Endodermal cell (in vitro differentiated cells): ENCODE results near the gene CDK10. TPM values are rescaled to one million over a fixed set of nuclear protein-coding genes. Genes with fewer than 3 reads are reported as not detected.
"Not testable (repeated sequence)": the region's sequence is repeated elsewhere in the genome, so short reads cannot be mapped to it uniquely, and the experiment has no call there.

Source experiments
- DNase-seq: peaks from one replicate; pipeline ENCODE4 v3.0.0-alpha.2; 2017
- H3K27ac ChIP-seq: 2 replicates; pipeline ENCODE4 v1.5.1; 2013; ENCODE audit warnings: mild to moderate bottlenecking, low read depth, low read length, moderate library complexity
- H3K27me3 ChIP-seq: 2 replicates; pipeline ENCODE4 v1.6.1; 2013; ENCODE audit warnings: mild to moderate bottlenecking, low read length, moderate library complexity; ENCODE audit not compliant: insufficient read depth, control insufficient read depth, poor library complexity, severe bottlenecking
- H3K36me3 ChIP-seq: 2 replicates; pipeline ENCODE4 v1.7.0; 2013; ENCODE audit warnings: mild to moderate bottlenecking, low read length, moderate library complexity; ENCODE audit not compliant: control insufficient read depth, insufficient read depth
- H3K4me1 ChIP-seq: one replicate; pipeline ENCODE4 v1.7.0; 2013; ENCODE audit warnings: low read length; ENCODE audit not compliant: control insufficient read depth, insufficient read depth
- H3K4me3 ChIP-seq: 2 replicates; pipeline ENCODE4 v1.5.1; 2013; ENCODE audit warnings: mild to moderate bottlenecking, low read length, moderate library complexity
- H3K9ac ChIP-seq: 2 replicates; pipeline ENCODE4 v1.6.1; 2013; ENCODE audit warnings: mild to moderate bottlenecking, low read length, moderate library complexity; ENCODE audit not compliant: poor library complexity, severe bottlenecking; ENCODE audit errors: extremely low read depth
- H3K9me3 ChIP-seq: 2 replicates; pipeline ENCODE4 v1.6.1; 2013; ENCODE audit warnings: mild to moderate bottlenecking, low read length, moderate library complexity; ENCODE audit not compliant: control insufficient read depth
- H3K27ac Mint-ChIP-seq: 2 replicates; pipeline ENCODE4 v1.8.0; 2020; ENCODE audit warnings: mixed read lengths
- H3K27me3 Mint-ChIP-seq: 2 replicates; pipeline ENCODE4 v1.8.0; 2021; ENCODE audit warnings: mild to moderate bottlenecking, mixed read lengths; ENCODE audit not compliant: insufficient read depth
- H3K36me3 Mint-ChIP-seq: 2 replicates; pipeline ENCODE4 v1.8.0; 2020; ENCODE audit warnings: low read depth, mixed read lengths
- H3K4me1 Mint-ChIP-seq: 2 replicates; pipeline ENCODE4 v1.8.0; 2020; ENCODE audit warnings: mixed read lengths
- H3K4me3 Mint-ChIP-seq: 2 replicates; pipeline ENCODE4 v1.8.0; 2020; ENCODE audit warnings: mild to moderate bottlenecking, moderate library complexity, mixed read lengths
- H3K9me3 Mint-ChIP-seq: 2 replicates; pipeline ENCODE4 v1.8.0; 2020; ENCODE audit warnings: mild to moderate bottlenecking, mixed read lengths
- CTCF ChIP-seq: fragments of 200-600 bp; sonication (generic); conservative IDR thresholded peaks from 2 replicates; pipeline ENCODE4 v1.5.0; 2021; ENCODE audit warnings: antibody characterized with exemption, mild to moderate bottlenecking
- WGBS, 2 experiments: methylation state at CpG; one replicate each; pipeline versions ENCODE4 v1.1.5 to v1.1.7; 2013; ENCODE audit warnings: missing lambda C conversion rate in 2 of 2, mixed read lengths in 1 of 2; ENCODE audit not compliant: insufficient coverage in 1 of 2, insufficient read length in 1 of 2; 5-methylcytosine and 5-hydroxymethylcytosine counted together
- total RNA-seq, 2 donors: library from RNA; stranded (reverse); fragmentation: NEBNext Ultra II Directional in 1 of 2; extraction: Animal tissue kit (Norgen Biotek cat#: 25700) in 1 of 2; gene quantifications; 2 replicates in 1 of 2; 3 replicates in 1 of 2; pipeline ENCODE4 v1.2.1, GENCODE V29; 2021

CDK10 gene
- total RNA-seq, 2 donors from 2014 or later: 108 to 123 TPM

GRCh38 chr16:89687092-89687940 lies 827 bp downstream of the CDK10 start:
- H3K27me3 ChIP-seq: no peaks in the 10 kb centered on the region
- WGBS, 2 experiments: 30 to 38% methylated on average over 26 to 42 of the region's 42 CpGs
- peaks cover 78% of the 10 kb centered on the region for H3K36me3 Mint-ChIP-seq
- H3K9me3 ChIP-seq: peaks cover 39% of the 10 kb centered on the region
- H3K9ac ChIP-seq: peak overlapping the region; percentile 77
- H3K4me3 Mint-ChIP-seq: peak overlapping the region; percentile 73
- H3K36me3 ChIP-seq: peaks cover 58% of the 10 kb centered on the region
- peak overlapping the region; percentile 93 for H3K27ac Mint-ChIP-seq
- H3K9me3 Mint-ChIP-seq: peaks cover 37% of the 10 kb centered on the region
- H3K4me1 ChIP-seq: no peaks in the 10 kb centered on the region
- H3K4me1 Mint-ChIP-seq: peaks cover 6% of the 10 kb centered on the region
- H3K27me3 Mint-ChIP-seq: no peaks in the 10 kb centered on the region
- peak overlapping the region; percentile 87 for H3K4me3 ChIP-seq
- peak overlapping the region; percentile 61 for H3K27ac ChIP-seq
- peak; percentile 22 for TF ChIP-seq CTCF
- peak; percentile 80 for DNase-seq

DNA sequence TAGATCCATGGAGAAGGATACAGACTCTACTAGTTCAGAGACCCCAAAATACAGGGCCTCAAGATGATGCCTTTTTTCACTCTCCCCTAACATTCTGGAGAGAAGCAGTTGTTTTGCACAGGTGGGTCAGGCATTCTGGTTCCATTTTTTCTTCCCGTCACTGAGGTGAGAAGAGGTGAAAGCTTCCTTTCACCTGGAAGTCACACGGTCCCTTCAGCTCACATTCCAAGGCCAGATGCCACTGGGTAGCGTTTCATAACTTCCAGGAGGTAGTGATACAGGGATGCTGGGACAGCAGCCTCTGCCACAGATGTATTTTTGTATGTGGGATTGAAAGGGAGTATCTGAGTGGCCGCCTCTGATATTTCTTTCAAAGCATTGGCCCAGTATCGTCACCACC lies 1.9 kb downstream of the CDK10 start:
- H3K4me3 Mint-ChIP-seq: peak overlapping the region; percentile 73
- H3K27me3 Mint-ChIP-seq: no peaks in the 10 kb centered on the region
- peaks cover 58% of the 10 kb centered on the region for H3K36me3 ChIP-seq
- H3K9ac ChIP-seq: no peak overlapping the region
- H3K27me3 ChIP-seq: no peaks in the 10 kb centered on the region
- no peak overlapping the region for H3K27ac ChIP-seq
- no peak overlapping the region for H3K27ac Mint-ChIP-seq
- H3K9me3 ChIP-seq: peaks cover 28% of the 10 kb centered on the region
- TF ChIP-seq CTCF: no peak
- DNase-seq: no peak
- H3K4me3 ChIP-seq: no peak overlapping the region
- H3K4me1 Mint-ChIP-seq: peaks cover 6% of the 10 kb centered on the region
- H3K36me3 Mint-ChIP-seq: peaks cover 75% of the 10 kb centered on the region
- 92 to 98% methylated on average over 4 to 5 of the region's 5 CpGs for WGBS, 2 experiments
- peaks cover 26% of the 10 kb centered on the region for H3K9me3 Mint-ChIP-seq
- H3K4me1 ChIP-seq: no peaks in the 10 kb centered on the region

DNA sequence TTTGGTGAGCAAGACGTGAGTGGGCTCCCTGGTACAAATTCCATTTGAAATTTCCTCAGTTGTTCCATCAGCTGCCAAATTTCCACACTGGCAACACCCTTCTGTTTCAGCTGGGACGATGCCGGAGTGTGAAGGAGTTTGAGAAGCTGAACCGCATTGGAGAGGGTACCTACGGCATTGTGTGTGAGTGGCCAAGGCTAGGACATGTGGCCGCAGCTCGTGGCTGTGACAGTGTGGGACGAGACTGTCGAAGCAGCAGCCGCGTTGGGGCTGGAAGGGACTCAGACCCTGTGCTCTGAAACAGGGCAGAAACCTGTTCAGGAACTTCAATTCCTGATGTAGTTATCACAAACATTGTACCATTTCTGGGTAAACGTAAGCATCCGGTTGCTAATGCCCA lies 2.7 kb downstream of the CDK10 start:
- peaks cover 54% of the 10 kb centered on the region for H3K36me3 ChIP-seq

GRCh38 chr16:89689621-89690020 lies 3.1 kb downstream of the CDK10 start:
- H3K27me3 ChIP-seq, H3K4me3 ChIP-seq, DNase-seq, H3K4me3 Mint-ChIP-seq, H3K27me3 Mint-ChIP-seq, H3K27ac Mint-ChIP-seq, H3K27ac ChIP-seq, H3K4me1 ChIP-seq, H3K9ac ChIP-seq, H3K4me1 Mint-ChIP-seq: not testable (repeated sequence)
- peaks cover 15% of the 10 kb centered on the region for H3K9me3 ChIP-seq
- 94 to 96% methylated on average over 4 of the region's 4 CpGs for WGBS, 2 experiments
- peaks cover 70% of the 10 kb centered on the region for H3K36me3 Mint-ChIP-seq
- peaks cover 51% of the 10 kb centered on the region for H3K36me3 ChIP-seq
- H3K9me3 Mint-ChIP-seq: peaks cover 14% of the 10 kb centered on the region

More for the DNA sequence above, 2.7 kb downstream of the CDK10 start:
- Histone ChIP-seq H3K9ac (no peak overlapping the region), H3K9me3 (peaks cover 20% of the 10 kb centered on the region), H3K27me3 (no peaks in the 10 kb centered on the region), H3K4me3 (no peak overlapping the region), H3K4me1 (no peaks in the 10 kb centered on the region), H3K27ac (no peak overlapping the region)
- H3K27me3 Mint-ChIP-seq: no peaks in the 10 kb centered on the region
- no peak overlapping the region for H3K4me3 Mint-ChIP-seq
- no peak overlapping the region for H3K27ac Mint-ChIP-seq
- no peak for TF ChIP-seq CTCF
- no peak for DNase-seq
- WGBS, 2 experiments: 97% methylated on average over 12 to 13 of the region's 13 CpGs
- peaks cover 19% of the 10 kb centered on the region for H3K9me3 Mint-ChIP-seq
- H3K36me3 Mint-ChIP-seq: peaks cover 75% of the 10 kb centered on the region
- H3K4me1 Mint-ChIP-seq: peaks cover 6% of the 10 kb centered on the region
